Mesendoderm (in vitro differentiated cells): ENCODE results near the gene TSHZ2.
A peak's percentile ranks its signal among the peaks of the same experiment; 100 is the strongest.

Experiments used
- DNase-seq: peaks from one replicate; pipeline ENCODE4 v3.0.0; 2013
- H2AK5ac ChIP-seq: 2 replicates; pipeline ENCODE4 v1.6.1; 2013; ENCODE audit warnings: low read length, inconsistent platforms
- H2BK120ac ChIP-seq: 2 replicates; pipeline ENCODE4 v1.6.1; 2013; ENCODE audit warnings: low read depth, mild to moderate bottlenecking, low read length, moderate library complexity, mixed read lengths
- H2BK15ac ChIP-seq: replicated peaks from 2 replicates; pipeline ENCODE4 v1.6.1; 2013; ENCODE audit warnings: low read depth, mild to moderate bottlenecking, moderate library complexity
- H2BK5ac ChIP-seq: 2 replicates; pipeline ENCODE4 v1.6.1; 2013; ENCODE audit warnings: low read length, inconsistent platforms
- H3K18ac ChIP-seq: 2 replicates; pipeline ENCODE4 v1.6.1; 2013; ENCODE audit warnings: mild to moderate bottlenecking, low read length, mixed read lengths
- H3K23ac ChIP-seq: one replicate; pipeline ENCODE4 v1.6.1; 2013; ENCODE audit warnings: low read length
- H3K27ac ChIP-seq: 2 replicates; pipeline ENCODE4 v1.5.1; 2013; ENCODE audit warnings: low read depth, mild to moderate bottlenecking, inconsistent platforms, low read length, moderate library complexity
- H3K27me3 ChIP-seq: 2 replicates; pipeline ENCODE4 v1.6.1; 2013; ENCODE audit warnings: low read length, control low read depth, mild to moderate bottlenecking, inconsistent platforms; ENCODE audit not compliant: insufficient read depth, poor library complexity
- H3K36me3 ChIP-seq: 2 replicates; pipeline ENCODE4 v1.6.1; 2013; ENCODE audit warnings: low read length, inconsistent platforms; ENCODE audit not compliant: control insufficient read depth, insufficient read depth
- H3K4ac ChIP-seq: one replicate; pipeline ENCODE4 v1.6.1; 2013; ENCODE audit warnings: low read depth, mild to moderate bottlenecking, low read length, moderate library complexity
- H3K4me1 ChIP-seq: 2 replicates; pipeline ENCODE4 v1.6.1; 2013; ENCODE audit warnings: low read depth, low read length, inconsistent platforms; ENCODE audit not compliant: control insufficient read depth
- H3K4me2 ChIP-seq: 2 replicates; pipeline ENCODE4 v1.6.1; 2013; ENCODE audit warnings: low read length
- H3K4me3 ChIP-seq: 2 replicates; pipeline ENCODE4 v1.5.1; 2013; ENCODE audit warnings: mild to moderate bottlenecking, low read length
- H3K56ac ChIP-seq: one replicate; pipeline ENCODE4 v1.6.1; 2013; ENCODE audit warnings: low read length
- H3K79me1 ChIP-seq: 2 replicates; pipeline ENCODE4 v1.6.1; 2013; ENCODE audit warnings: low read length, inconsistent platforms
- H3K79me2 ChIP-seq: 2 replicates; pipeline ENCODE4 v1.6.1; 2013; ENCODE audit warnings: mild to moderate bottlenecking, low read length; ENCODE audit not compliant: control insufficient read depth, insufficient read depth
- H3K9ac ChIP-seq: 2 replicates; pipeline ENCODE4 v1.6.1; 2013; ENCODE audit warnings: low read length, inconsistent platforms
- H4K5ac ChIP-seq: one replicate; pipeline ENCODE4 v1.6.1; 2013; ENCODE audit warnings: low read length
- H4K8ac ChIP-seq: one replicate; pipeline ENCODE4 v1.6.1; 2013; ENCODE audit warnings: low read depth, mild to moderate bottlenecking, control low read depth, low read length, moderate library complexity
- WGBS: extraction: QIAGEN DNeasy Blood & Tissue Kit; methylation state at CpG from one replicate; pipeline ENCODE4 v1.1.7; 2013; ENCODE audit warnings: low lambda C conversion rate, missing lambda C conversion rate; ENCODE audit not compliant: insufficient coverage; ENCODE audit errors: extremely low coverage; 5-methylcytosine and 5-hydroxymethylcytosine counted together

The TSHZ2 gene

DNA sequence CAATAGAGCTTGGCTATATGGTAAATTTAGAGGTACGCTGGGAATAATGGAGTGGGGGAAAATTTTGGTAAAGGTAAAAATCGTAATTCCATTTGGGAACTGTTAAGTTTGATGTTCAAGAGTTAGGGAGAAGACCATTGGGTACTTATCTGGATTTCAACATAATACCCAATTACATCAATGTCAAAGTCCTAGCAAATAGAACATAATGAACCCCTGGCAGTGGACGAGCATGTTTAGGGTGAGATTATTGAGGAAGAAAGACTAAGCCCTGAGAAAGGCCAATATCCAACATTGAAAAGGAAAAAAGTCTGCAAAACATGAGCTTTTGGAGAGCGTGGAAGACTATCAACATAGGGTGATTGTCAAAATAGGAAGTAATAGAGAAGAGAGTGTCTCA is 106.6 kb downstream of the TSHZ2 start:
- no peak overlapping the region for H3K23ac ChIP-seq
- no peak for DNase-seq
- H3K27me3 ChIP-seq, result no peaks in the 10 kb centered on the region

DNA sequence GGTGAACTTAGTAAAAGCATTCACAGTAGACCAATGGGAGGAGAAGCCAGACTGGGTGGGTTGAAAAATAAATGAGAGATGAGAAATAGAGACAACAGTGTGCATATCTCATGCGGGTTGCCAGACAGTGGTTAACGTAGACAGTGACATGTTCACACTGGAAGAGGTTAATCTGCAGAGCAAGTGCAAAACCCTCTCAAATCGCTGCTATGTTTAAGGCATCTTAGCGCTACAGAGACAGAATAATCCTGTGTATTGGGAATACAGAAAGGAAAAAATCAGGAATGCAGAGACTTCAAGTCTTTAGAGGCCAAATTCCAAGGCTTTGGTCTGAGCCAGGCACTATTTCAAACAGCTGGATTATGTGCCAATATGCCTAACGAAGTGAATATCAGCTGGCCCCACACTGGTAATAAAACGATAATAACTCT is 107.1 kb downstream of the TSHZ2 start:
- H4K5ac ChIP-seq, result no peak overlapping the region
- DNase-seq, result no peak
- H3K23ac ChIP-seq, result no peak overlapping the region
- no peak overlapping the region for H3K27ac ChIP-seq
- no peaks in the 10 kb centered on the region for H3K79me2 ChIP-seq
- H2AK5ac ChIP-seq, result no peak overlapping the region
- no peaks in the 10 kb centered on the region for H3K79me1 ChIP-seq
- no peak overlapping the region for H3K4me3 ChIP-seq
- H4K8ac ChIP-seq, result no peak overlapping the region
- H3K18ac ChIP-seq, result no peak overlapping the region
- H3K4me2 ChIP-seq, result no peak overlapping the region
- no peak overlapping the region for H2BK15ac ChIP-seq
- no peaks in the 10 kb centered on the region for H3K36me3 ChIP-seq
- H3K9ac ChIP-seq, result no peak overlapping the region
- WGBS, result no CpG with 5 or more reads among the region's 6 CpGs
- no peak overlapping the region for H2BK120ac ChIP-seq
- H3K4ac ChIP-seq, result no peak overlapping the region
- no peaks in the 10 kb centered on the region for H3K27me3 ChIP-seq
- H3K56ac ChIP-seq, result no peak overlapping the region
- H3K4me1 ChIP-seq, result no peaks in the 10 kb centered on the region
- no peak overlapping the region for H2BK5ac ChIP-seq

More for the DNA sequence above, 106.6 kb downstream of the TSHZ2 start:
- 100% methylated on average over 2 of the region's 4 CpGs for WGBS
- H2BK120ac ChIP-seq, result no peak overlapping the region
- no peaks in the 10 kb centered on the region for H3K4me1 ChIP-seq
- H2BK5ac ChIP-seq, result no peak overlapping the region
- no peak overlapping the region for H4K8ac ChIP-seq
- H3K56ac ChIP-seq, result no peak overlapping the region
- no peak overlapping the region for H4K5ac ChIP-seq
- H3K9ac ChIP-seq, result no peak overlapping the region
- H2BK15ac ChIP-seq, result no peak overlapping the region
- H2AK5ac ChIP-seq, result no peak overlapping the region
- no peak overlapping the region for H3K4me2 ChIP-seq
- H3K4ac ChIP-seq, result no peak overlapping the region
- H3K79me2 ChIP-seq, result no peaks in the 10 kb centered on the region
- no peak overlapping the region for H3K18ac ChIP-seq
- H3K27ac ChIP-seq, result no peak overlapping the region
- H3K79me1 ChIP-seq, result no peaks in the 10 kb centered on the region
- H3K36me3 ChIP-seq, result no peaks in the 10 kb centered on the region
- H3K4me3 ChIP-seq, result no peak overlapping the region

DNA sequence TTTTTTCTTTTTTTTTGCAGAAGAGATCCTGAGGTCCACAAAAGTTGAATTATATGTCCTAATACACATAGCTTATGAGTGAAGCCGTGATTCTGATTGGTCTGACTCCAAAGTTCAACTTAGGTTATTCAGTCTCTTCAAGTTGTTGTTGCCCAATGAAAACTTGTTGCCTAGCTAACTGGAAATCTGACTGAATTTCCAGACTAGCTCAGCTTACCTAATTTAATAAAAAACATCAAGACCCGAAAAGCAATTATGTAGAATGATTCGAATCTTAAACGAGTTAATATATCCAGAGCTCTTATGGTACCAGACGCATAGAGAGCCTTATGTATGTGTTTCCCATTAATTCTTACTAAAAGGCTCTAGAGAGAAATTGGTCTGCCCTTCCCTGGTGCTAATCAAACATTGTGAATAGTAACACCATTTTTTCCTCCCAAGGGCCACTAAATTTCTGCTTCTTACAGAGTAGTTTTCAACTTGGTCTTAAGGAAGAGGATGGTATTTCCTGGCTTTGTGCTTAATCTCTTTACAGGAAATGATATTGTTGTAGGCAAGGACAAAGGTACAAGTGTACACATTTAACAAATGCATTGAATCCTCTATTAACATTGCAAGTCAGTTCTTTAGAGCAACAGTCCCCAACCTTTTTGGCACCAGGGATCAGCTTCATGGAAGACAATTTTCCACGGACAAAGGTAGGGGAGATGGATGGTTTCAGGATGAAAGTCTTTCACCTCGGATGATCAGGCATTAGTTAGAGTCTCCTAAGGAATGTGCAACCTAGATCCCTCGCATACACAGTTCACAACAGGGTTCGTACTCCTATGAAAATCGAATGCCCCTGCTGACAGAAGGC is 107.9 kb downstream of the TSHZ2 start:
- Histone ChIP-seq H3K18ac (no peak overlapping the region), H3K4ac (no peak overlapping the region), H4K5ac (no peak overlapping the region), H2AK5ac (no peak overlapping the region), H4K8ac (no peak overlapping the region), H3K27ac (no peak overlapping the region), H3K4me3 (no peak overlapping the region), H3K79me2 (no peaks in the 10 kb centered on the region), H3K27me3 (no peaks in the 10 kb centered on the region), H2BK15ac (no peak overlapping the region), H3K23ac (no peak overlapping the region), H2BK5ac (no peak overlapping the region), H3K36me3 (no peaks in the 10 kb centered on the region), H3K4me2 (no peak overlapping the region), H2BK120ac (no peak overlapping the region), H3K9ac (no peak overlapping the region), H3K79me1 (no peaks in the 10 kb centered on the region), H3K56ac (no peak overlapping the region), H3K4me1 (no peaks in the 10 kb centered on the region)
- WGBS, result no CpG with 5 or more reads among the region's 10 CpGs
- no peak for DNase-seq

DNA sequence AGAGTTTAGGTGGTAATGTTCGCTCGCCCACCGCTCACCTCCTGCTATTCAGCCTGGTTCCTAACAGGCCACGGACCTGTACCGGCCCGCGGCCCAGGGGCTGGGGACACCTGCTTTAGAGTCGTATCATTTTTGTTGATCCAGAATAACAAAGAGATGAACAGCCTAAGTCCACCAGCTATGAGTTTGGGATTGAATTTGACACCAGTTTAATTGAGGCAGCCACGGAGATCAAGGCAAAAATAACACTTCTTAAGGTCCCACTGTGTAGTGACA is 108.5 kb downstream of the TSHZ2 start:
- Histone ChIP-seq H3K36me3 (no peaks in the 10 kb centered on the region), H3K4me1 (no peaks in the 10 kb centered on the region), H3K56ac (no peak overlapping the region), H3K79me2 (no peaks in the 10 kb centered on the region), H4K8ac (no peak overlapping the region), H2BK5ac (no peak overlapping the region), H3K4me2 (no peak overlapping the region), H3K27me3 (no peaks in the 10 kb centered on the region), H2BK15ac (no peak overlapping the region), H4K5ac (no peak overlapping the region), H3K79me1 (no peaks in the 10 kb centered on the region), H3K4ac (no peak overlapping the region), H3K27ac (no peak overlapping the region), H2AK5ac (no peak overlapping the region), H2BK120ac (no peak overlapping the region), H3K23ac (no peak overlapping the region), H3K18ac (no peak overlapping the region), H3K9ac (no peak overlapping the region), H3K4me3 (no peak overlapping the region)
- DNase-seq, result no peak
- WGBS, result no CpG with 5 or more reads among the region's 9 CpGs

DNA sequence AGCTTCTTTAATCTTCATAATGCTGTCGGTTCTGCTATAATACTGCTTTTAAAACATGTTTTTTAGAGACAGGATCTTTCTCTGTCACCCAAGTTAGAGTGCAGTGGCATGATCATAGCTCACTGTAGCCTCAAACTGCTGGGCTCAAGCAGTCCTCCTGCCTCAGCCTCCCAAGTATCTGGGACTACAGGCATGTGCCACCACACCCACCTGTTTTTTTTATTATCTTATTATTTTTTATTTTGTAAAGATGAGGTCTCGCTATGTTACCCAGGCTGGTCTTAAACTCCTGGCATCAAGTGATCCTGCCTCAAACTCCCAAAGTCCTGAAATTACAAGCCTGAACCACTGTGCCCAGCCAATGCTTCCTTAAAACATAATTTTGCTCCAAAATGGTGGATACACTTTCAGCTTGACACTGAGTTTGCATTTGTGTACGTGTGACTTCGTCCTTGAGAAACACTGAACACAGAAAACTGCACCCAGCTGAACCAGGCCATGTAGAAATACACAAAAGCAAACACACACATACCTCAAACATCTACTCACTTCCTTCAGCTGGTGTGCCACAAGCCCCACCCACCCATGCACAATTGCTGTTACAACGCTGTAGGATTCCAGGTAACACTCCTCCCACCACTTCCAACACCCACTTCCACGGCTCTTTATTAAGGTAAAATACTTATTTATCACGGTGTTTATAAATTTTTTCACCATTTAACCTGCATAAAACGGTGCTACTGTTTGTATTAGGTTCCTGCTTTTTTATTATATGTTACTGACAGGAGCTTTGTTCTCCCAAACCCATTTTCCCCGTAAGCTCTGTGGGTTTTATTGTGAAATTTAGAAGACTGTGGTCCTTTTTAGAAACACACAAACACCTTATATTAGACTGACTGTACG is 109.1 kb downstream of the TSHZ2 start:
- Histone ChIP-seq H2BK15ac (no peak overlapping the region), H3K79me2 (no peaks in the 10 kb centered on the region), H4K5ac (no peak overlapping the region), H2BK5ac (no peak overlapping the region), H3K27ac (no peak overlapping the region), H3K36me3 (no peaks in the 10 kb centered on the region), H3K23ac (no peak overlapping the region), H3K4me1 (no peaks in the 10 kb centered on the region), H3K9ac (no peak overlapping the region), H2AK5ac (no peak overlapping the region), H2BK120ac (no peak overlapping the region), H3K18ac (no peak overlapping the region), H3K27me3 (no peaks in the 10 kb centered on the region), H3K4me2 (no peak overlapping the region), H3K4me3 (no peak overlapping the region), H3K4ac (no peak overlapping the region), H3K79me1 (no peaks in the 10 kb centered on the region), H3K56ac (no peak overlapping the region), H4K8ac (no peak overlapping the region)
- whole genome bisulfite sequencing, result no CpG with 5 or more reads among the region's 10 CpGs
- DNase-seq, result peak; percentile 8
